Ovary (tissue), 9 donors: ENCODE data around the gene ADGRD1. TPM values are rescaled to one million over a fixed set of nuclear protein-coding genes. Genes with fewer than 3 reads are reported as not detected.

ENCODE experiments used
- DNase-seq, 5 donors: peaks; one replicate each; pipeline ENCODE4 v3.0.0-alpha.2; 2019 to 2020
- H3K27ac ChIP-seq, 2 donors: fragments of 200-600 bp; one replicate each; pipeline versions ENCODE4 v1.5.1 to v1.8.0; 2019 to 2022
- H3K27me3 ChIP-seq: fragments of 200-600 bp; one replicate; pipeline ENCODE4 v1.8.0; 2022
- H3K36me3 ChIP-seq: fragments of 200-600 bp; sonication (generic); one replicate; pipeline ENCODE4 v1.5.1; 2019
- H3K4me1 ChIP-seq: one replicate; pipeline ENCODE4 v1.8.1; 2013; ENCODE audit warnings: mild to moderate bottlenecking, moderate library complexity; ENCODE audit not compliant: insufficient read depth
- H3K4me3 ChIP-seq: fragments of 200-600 bp; sonication (generic); one replicate; pipeline ENCODE4 v1.5.1; 2017
- H3K9me3 ChIP-seq, 2 donors: fragments of 200-600 bp in 1 of 2; sonication (generic) in 1 of 2; one replicate each; pipeline versions ENCODE4 v1.5.1 to v1.8.1; 2013 to 2019; ENCODE audit warnings: mild to moderate bottlenecking in 1 of 2, moderate library complexity in 1 of 2
- EP300 ChIP-seq: sonication (generic); formaldehyde crosslinking; IDR thresholded peaks from one replicate; pipeline ENCODE4 v1.6.1; 2017; ENCODE audit warnings: antibody characterized with exemption
- POLR2A ChIP-seq: fragments of 450-650 bp; IDR thresholded peaks from one replicate; pipeline ENCODE4 v1.6.1; 2017; ENCODE audit warnings: antibody characterized with exemption, mild to moderate bottlenecking, moderate library complexity
- WGBS, 3 donors: extraction: QIAGEN DNeasy Blood & Tissue Kit in 1 of 3; methylation state at CpG; one replicate each; pipeline versions ENCODE4 v1.1.5 to v1.1.7; 2013 to 2017; 5-methylcytosine and 5-hydroxymethylcytosine counted together
- intact Hi-C, 4 donors: fragments of 100-400 bp; cut with DNase I; formaldehyde crosslinking; loops; one replicate each; pipeline versions ENCODE4 v1.11.0 to v1.15.1; 2022 to 2023
- polyA plus RNA-seq, 2 donors: library from polyadenylated mRNA; stranded (reverse); fragments of 200-250 nt in 1 of 2; fragments of 350-450 nt in 1 of 2; fragmentation: Illumina TruSeq in 1 of 2; extraction: RNeasy Lipid Tissue Mini Kit (QIAGEN cat#74804) in 1 of 2; gene quantifications; one replicate each; pipeline ENCODE4 v1.2.3, GENCODE V29; 2013 to 2014
- total RNA-seq, 7 donors: library from RNA; depleted of rRNA in 2 of 7; stranded (reverse); fragments of >200 nt in 2 of 7; fragmentation: NEBNext Ultra II Directional in 3 of 7; extraction: Animal tissue kit (Norgen Biotek cat#: 25700) in 3 of 7; gene quantifications; one replicate each; pipeline versions ENCODE4 v1.1.0 to v1.2.4, GENCODE V29; 2016 to 2023
- TF ChIP-seq, protein P1 (sequence below), 3 donors: fragments of 450-650 bp in 2 of 3; fragments of 200-600 bp in 1 of 3; IDR thresholded peaks; one replicate each; pipeline versions ENCODE4 v1.5.1 to v1.8.0; 2016 to 2022; ENCODE audit warnings: antibody characterized with exemption in 3 of 3, mild to moderate bottlenecking in 1 of 3
- donor health status: DM: no; HTN: no; CAD: no; lungs with moderate emphysema.
- donor health status: DM: no; HTN: no; CAD: no.
- donor health status: Bipolar disorder and iron deficiency.
- donor health status: DM: yes; HTN: yes; CAD: no.
- donor health status: DM: no; HTN: no; CAD: no.
- donor health status: DM: yes; HTN: yes; CAD: no.

The ADGRD1 gene
- total and polyA plus RNA-seq, 9 donors: 7.6 to 75.3 (median 25.9) TPM

DNA sequence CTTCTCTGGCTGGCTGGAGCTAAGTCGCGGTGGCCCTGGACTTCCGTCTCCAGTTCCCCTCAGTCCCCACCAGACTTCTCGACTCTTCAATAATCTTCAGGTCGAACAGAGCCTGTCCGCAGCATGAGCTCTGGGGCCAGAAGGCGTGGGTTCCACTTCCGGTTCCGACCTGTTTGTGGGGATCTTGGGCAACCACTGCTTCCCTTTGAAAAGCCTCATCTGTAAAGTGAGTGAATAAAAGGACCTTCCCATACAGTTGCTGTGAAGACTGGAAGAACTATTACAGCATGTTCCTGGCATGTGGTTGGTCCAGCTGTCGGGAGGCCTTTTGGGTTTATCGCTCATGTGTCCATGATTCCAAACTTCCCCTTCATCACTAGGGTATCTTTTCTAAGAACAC is 19.4 kb downstream of the ADGRD1 start:
- H3K4me3 ChIP-seq: no peak overlapping the region
- TF ChIP-seq POLR2A (no peak), EP300 (no peak)
- TF ChIP-seq, protein P1, sequence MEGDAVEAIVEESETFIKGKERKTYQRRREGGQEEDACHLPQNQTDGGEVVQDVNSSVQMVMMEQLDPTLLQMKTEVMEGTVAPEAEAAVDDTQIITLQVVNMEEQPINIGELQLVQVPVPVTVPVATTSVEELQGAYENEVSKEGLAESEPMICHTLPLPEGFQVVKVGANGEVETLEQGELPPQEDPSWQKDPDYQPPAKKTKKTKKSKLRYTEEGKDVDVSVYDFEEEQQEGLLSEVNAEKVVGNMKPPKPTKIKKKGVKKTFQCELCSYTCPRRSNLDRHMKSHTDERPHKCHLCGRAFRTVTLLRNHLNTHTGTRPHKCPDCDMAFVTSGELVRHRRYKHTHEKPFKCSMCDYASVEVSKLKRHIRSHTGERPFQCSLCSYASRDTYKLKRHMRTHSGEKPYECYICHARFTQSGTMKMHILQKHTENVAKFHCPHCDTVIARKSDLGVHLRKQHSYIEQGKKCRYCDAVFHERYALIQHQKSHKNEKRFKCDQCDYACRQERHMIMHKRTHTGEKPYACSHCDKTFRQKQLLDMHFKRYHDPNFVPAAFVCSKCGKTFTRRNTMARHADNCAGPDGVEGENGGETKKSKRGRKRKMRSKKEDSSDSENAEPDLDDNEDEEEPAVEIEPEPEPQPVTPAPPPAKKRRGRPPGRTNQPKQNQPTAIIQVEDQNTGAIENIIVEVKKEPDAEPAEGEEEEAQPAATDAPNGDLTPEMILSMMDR (IDR thresholded peaks at IDR 0.05): no peak
- no peaks in the 10 kb centered on the region for H3K9me3 ChIP-seq
- intact Hi-C loops: no loop called here
- peaks cover 1% of the 10 kb centered on the region for H3K4me1 ChIP-seq
- DNase-seq: no peak
- WGBS, 3 donors: 91 to 95% (median 94%) methylated on average over 11 of the region's 11 CpGs
- H3K36me3 ChIP-seq: no peaks in the 10 kb centered on the region
- H3K27ac ChIP-seq: no peak overlapping the region
- H3K27me3 ChIP-seq: no peaks in the 10 kb centered on the region

DNA sequence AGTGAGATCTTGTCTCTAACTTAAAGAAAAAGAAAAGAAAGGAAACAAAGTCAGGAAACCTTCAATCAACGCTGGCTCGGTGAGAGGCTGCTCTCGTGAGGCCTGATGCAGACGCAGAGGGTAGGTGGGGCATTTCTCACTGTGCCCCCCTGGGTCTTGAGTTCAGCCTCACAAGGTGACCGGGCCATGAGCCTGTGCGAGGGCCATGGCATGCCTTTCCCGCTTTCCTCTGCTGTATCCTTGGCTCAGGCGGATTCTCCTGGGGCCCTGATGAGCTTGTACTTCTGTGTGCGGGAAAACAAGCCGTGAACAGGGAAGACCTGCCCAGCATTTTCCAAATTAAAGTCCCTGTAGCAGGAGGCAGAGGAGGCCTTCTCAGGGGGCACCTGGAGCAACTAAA is 20.2 kb downstream of the ADGRD1 start:
- WGBS, 3 donors: 91 to 95% (median 94%) methylated on average over 10 of the region's 10 CpGs
- Histone ChIP-seq H3K27ac (no peak overlapping the region), H3K9me3 (no peaks in the 10 kb centered on the region), H3K27me3 (no peaks in the 10 kb centered on the region), H3K4me1 (peaks cover 1% of the 10 kb centered on the region), H3K36me3 (no peaks in the 10 kb centered on the region), H3K4me3 (no peak overlapping the region)
- TF ChIP-seq POLR2A (no peak), EP300 (no peak)
- TF ChIP-seq, protein P1 (IDR thresholded peaks at IDR 0.05): no peak
- intact Hi-C loops: no loop called here
- DNase-seq: no peak

DNA sequence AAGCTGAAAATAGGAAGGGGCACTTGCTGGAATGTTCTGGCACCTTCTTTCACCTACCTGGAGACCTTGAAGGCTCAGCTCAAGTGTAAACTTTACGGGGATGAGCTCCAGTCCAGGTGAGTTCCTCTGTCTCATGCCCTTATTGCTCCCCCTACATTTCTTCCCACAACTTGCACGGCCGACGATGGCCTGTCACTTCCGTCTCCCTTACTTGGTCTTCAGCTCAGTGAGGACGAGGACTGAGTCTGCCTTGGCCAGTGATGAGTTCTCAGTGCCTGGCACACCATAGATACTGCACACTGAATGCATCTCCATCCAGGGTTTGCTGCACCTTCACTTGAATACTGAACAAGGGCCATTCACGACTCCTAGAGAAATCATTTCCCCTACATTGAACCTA is 21.4 kb downstream of the ADGRD1 start:
- intact Hi-C loops: no loop called here
- Histone ChIP-seq H3K27ac (no peak overlapping the region), H3K4me3 (no peak overlapping the region), H3K36me3 (no peaks in the 10 kb centered on the region), H3K4me1 (peaks cover 1% of the 10 kb centered on the region), H3K9me3 (no peaks in the 10 kb centered on the region), H3K27me3 (no peaks in the 10 kb centered on the region)
- TF ChIP-seq, protein P1 (IDR thresholded peaks at IDR 0.05): no peak
- no peak for TF ChIP-seq EP300
- no peak for DNase-seq
- WGBS, 3 donors: 78 to 91% (median 80%) methylated on average over 6 to 7 of the region's 7 CpGs

DNA sequence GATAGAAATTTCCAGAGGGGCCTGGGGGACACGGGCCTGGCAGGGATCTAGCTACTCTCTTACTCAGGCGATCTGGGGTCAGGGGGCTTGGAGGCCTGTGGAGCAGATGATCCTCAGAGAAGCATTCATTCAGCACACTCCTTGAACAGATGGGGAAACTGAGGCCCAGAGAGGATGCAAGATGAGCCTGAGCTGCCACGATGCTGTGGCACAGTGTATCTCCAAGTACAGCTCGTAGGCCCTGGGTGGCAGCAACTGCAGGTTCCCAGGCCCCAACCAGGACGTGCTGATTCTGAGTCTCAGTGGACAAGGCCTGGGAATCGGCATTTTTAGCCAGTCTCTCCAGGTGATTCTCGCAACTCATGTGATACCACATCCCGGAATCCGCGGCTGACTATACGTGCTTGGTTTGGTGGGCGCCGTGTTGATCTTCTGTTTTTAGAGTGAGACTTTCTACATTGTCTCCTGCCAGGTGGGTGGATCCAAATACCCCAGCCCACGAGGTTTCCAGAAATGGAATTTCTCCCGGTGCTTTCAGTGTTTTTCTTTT is 22.5 kb downstream of the ADGRD1 start:
- Histone ChIP-seq H3K27me3 (no peaks in the 10 kb centered on the region), H3K4me3 (no peak overlapping the region), H3K9me3 (no peaks in the 10 kb centered on the region), H3K36me3 (no peaks in the 10 kb centered on the region), H3K4me1 (peaks cover 1% of the 10 kb centered on the region), H3K27ac (no peak overlapping the region)
- intact Hi-C loops: no loop called here
- WGBS, 3 donors: 90 to 91% (median 90%) methylated on average over 15 of the region's 15 CpGs
- DNase-seq: no peak
- TF ChIP-seq, protein P1 (IDR thresholded peaks at IDR 0.05): no peak
- TF ChIP-seq EP300 (no peak), POLR2A (no peak)
